ENCODE data around the gene UNC119B.

DNA sequence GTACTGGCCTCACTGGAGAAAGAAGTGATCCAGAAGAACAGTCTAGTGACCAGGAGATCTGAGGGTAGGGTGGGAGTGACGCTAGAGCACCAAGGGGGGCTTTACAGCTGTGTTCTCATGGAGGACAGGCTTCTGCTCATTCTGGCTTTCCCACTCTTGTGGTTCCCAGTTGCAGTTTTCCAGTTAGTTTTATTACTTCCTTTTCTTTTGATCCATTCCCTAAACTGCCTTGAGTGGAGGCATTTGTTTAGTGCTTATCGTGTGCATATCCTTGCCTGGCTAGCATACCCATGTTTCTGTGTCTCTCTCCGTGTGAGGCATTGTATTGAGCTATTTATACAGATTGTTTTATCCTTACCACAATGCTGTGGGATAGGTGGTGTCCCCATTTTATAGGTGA, 19.3 kb upstream of the UNC119B start:
- no peak for TF ChIP-seq EZH2 (IDR thresholded peaks at IDR 0.05; ENCODE audit: low read depth, unreplicated experiment)
- TF ChIP-seq, protein P1, sequence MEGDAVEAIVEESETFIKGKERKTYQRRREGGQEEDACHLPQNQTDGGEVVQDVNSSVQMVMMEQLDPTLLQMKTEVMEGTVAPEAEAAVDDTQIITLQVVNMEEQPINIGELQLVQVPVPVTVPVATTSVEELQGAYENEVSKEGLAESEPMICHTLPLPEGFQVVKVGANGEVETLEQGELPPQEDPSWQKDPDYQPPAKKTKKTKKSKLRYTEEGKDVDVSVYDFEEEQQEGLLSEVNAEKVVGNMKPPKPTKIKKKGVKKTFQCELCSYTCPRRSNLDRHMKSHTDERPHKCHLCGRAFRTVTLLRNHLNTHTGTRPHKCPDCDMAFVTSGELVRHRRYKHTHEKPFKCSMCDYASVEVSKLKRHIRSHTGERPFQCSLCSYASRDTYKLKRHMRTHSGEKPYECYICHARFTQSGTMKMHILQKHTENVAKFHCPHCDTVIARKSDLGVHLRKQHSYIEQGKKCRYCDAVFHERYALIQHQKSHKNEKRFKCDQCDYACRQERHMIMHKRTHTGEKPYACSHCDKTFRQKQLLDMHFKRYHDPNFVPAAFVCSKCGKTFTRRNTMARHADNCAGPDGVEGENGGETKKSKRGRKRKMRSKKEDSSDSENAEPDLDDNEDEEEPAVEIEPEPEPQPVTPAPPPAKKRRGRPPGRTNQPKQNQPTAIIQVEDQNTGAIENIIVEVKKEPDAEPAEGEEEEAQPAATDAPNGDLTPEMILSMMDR (conservative IDR thresholded peaks at IDR 0.05; ENCODE audit: low read depth in 2 of 2) = no peak
- TF ChIP-seq EZH2phosphoT487 (IDR thresholded peaks at IDR 0.05; ENCODE audit: unreplicated experiment) = no peak
- TF ChIP-seq POLR2AphosphoS5 (IDR thresholded peaks at IDR 0.05; ENCODE audit: low read depth) = no peak
- no peak for TF ChIP-seq STAT1 (IDR thresholded peaks at IDR 0.05; ENCODE audit: unreplicated experiment)
- no peak for TF ChIP-seq CREB1 (CRISPR knock-in tag; IDR thresholded peaks at IDR 0.05; ENCODE audit: low read depth)
- TF ChIP-seq, protein P2, sequence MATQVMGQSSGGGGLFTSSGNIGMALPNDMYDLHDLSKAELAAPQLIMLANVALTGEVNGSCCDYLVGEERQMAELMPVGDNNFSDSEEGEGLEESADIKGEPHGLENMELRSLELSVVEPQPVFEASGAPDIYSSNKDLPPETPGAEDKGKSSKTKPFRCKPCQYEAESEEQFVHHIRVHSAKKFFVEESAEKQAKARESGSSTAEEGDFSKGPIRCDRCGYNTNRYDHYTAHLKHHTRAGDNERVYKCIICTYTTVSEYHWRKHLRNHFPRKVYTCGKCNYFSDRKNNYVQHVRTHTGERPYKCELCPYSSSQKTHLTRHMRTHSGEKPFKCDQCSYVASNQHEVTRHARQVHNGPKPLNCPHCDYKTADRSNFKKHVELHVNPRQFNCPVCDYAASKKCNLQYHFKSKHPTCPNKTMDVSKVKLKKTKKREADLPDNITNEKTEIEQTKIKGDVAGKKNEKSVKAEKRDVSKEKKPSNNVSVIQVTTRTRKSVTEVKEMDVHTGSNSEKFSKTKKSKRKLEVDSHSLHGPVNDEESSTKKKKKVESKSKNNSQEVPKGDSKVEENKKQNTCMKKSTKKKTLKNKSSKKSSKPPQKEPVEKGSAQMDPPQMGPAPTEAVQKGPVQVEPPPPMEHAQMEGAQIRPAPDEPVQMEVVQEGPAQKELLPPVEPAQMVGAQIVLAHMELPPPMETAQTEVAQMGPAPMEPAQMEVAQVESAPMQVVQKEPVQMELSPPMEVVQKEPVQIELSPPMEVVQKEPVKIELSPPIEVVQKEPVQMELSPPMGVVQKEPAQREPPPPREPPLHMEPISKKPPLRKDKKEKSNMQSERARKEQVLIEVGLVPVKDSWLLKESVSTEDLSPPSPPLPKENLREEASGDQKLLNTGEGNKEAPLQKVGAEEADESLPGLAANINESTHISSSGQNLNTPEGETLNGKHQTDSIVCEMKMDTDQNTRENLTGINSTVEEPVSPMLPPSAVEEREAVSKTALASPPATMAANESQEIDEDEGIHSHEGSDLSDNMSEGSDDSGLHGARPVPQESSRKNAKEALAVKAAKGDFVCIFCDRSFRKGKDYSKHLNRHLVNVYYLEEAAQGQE (IDR thresholded peaks at IDR 0.05; ENCODE audit: unreplicated experiment) = no peak
- no peak for TF ChIP-seq NANOG (IDR thresholded peaks at IDR 0.05; ENCODE audit: borderline replicate concordance)
- TF ChIP-seq ZNF331 (CRISPR knock-in tag; IDR thresholded peaks at IDR 0.05; ENCODE audit: low read depth) = no peak
- TF ChIP-seq, protein P3, sequence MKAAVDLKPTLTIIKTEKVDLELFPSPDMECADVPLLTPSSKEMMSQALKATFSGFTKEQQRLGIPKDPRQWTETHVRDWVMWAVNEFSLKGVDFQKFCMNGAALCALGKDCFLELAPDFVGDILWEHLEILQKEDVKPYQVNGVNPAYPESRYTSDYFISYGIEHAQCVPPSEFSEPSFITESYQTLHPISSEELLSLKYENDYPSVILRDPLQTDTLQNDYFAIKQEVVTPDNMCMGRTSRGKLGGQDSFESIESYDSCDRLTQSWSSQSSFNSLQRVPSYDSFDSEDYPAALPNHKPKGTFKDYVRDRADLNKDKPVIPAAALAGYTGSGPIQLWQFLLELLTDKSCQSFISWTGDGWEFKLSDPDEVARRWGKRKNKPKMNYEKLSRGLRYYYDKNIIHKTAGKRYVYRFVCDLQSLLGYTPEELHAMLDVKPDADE (IDR thresholded peaks at IDR 0.05) = no peak
- no peak for TF ChIP-seq ZNF114 (CRISPR knock-in tag; IDR thresholded peaks at IDR 0.05)
